Mucosa of rectum (tissue), 2 donors: ENCODE results near the gene SORCS2.

Experiments
- H3K27ac ChIP-seq, 2 donors: one replicate each; pipeline ENCODE4 v1.7.0; 2013; ENCODE audit warnings: inconsistent platforms in 2 of 2, low read depth in 2 of 2, low read length in 2 of 2
- H3K27me3 ChIP-seq, 2 donors: one replicate each; pipeline ENCODE4 v1.7.0; 2013; ENCODE audit warnings: low read length in 2 of 2; ENCODE audit not compliant: control insufficient read depth in 2 of 2, insufficient read depth in 2 of 2
- H3K36me3 ChIP-seq, 2 donors: one replicate each; pipeline ENCODE4 v1.7.0; 2013; ENCODE audit warnings: low read length in 2 of 2; ENCODE audit not compliant: control insufficient read depth in 2 of 2, insufficient read depth in 2 of 2
- H3K4me1 ChIP-seq, 2 donors: one replicate each; pipeline ENCODE4 v1.7.0; 2013; ENCODE audit warnings: low read length in 2 of 2, mild to moderate bottlenecking in 1 of 2; ENCODE audit not compliant: control insufficient read depth in 2 of 2, insufficient read depth in 2 of 2
- H3K4me3 ChIP-seq, 2 donors: one replicate each; pipeline ENCODE4 v1.7.0; 2013; ENCODE audit warnings: low read length in 2 of 2
- H3K9ac ChIP-seq, 2 donors: one replicate each; pipeline ENCODE4 v1.7.0; 2013; ENCODE audit warnings: low read length in 2 of 2, low read depth in 1 of 2, mild to moderate bottlenecking in 1 of 2
- H3K9me3 ChIP-seq, 2 donors: one replicate each; pipeline ENCODE4 v1.7.0; 2013; ENCODE audit warnings: low read length in 2 of 2; ENCODE audit not compliant: control insufficient read depth in 2 of 2
- donor health status: healthy.
- donor health status: Normal muscosa, but diverticular disease.

Gene SORCS2

GRCh38 chr4:7309636-7310390 is 117.5 kb downstream of the SORCS2 start:
- Histone ChIP-seq H3K9ac (no peak overlapping the region), H3K27me3 (no peaks in the 10 kb centered on the region), H3K4me3 (no peak overlapping the region), H3K9me3 (no peaks in the 10 kb centered on the region), H3K36me3 (no peaks in the 10 kb centered on the region), H3K4me1 (peaks cover 0 to 2% of the 10 kb centered on the region in 2 donors), H3K27ac (no peak overlapping the region)

- H3K4me1 ChIP-seq = peaks cover 0 to 2% of the 10 kb centered on the region in 2 donors
- no peaks in the 10 kb centered on the region for H3K9me3 ChIP-seq
- H3K36me3 ChIP-seq = no peaks in the 10 kb centered on the region
- H3K9ac ChIP-seq = no peak overlapping the region
- H3K4me3 ChIP-seq = no peak overlapping the region
- no peaks in the 10 kb centered on the region for H3K27me3 ChIP-seq
- no peak overlapping the region for H3K27ac ChIP-seq
Observed at GRCh38 chr4:7310451-7310850, 118.1 kb downstream of the SORCS2 start.

- peaks cover 0 to 2% of the 10 kb centered on the region in 2 donors for H3K4me1 ChIP-seq
- no peak overlapping the region for H3K9ac ChIP-seq
- H3K27me3 ChIP-seq = no peaks in the 10 kb centered on the region
- no peaks in the 10 kb centered on the region for H3K9me3 ChIP-seq
- no peak overlapping the region for H3K27ac ChIP-seq
- no peaks in the 10 kb centered on the region for H3K36me3 ChIP-seq
- no peak overlapping the region for H3K4me3 ChIP-seq
Observed at GRCh38 chr4:7311205-7311604, 118.9 kb downstream of the SORCS2 start.

- Histone ChIP-seq H3K27ac (no peak overlapping the region), H3K36me3 (no peaks in the 10 kb centered on the region), H3K4me1 (peaks cover 0 to 2% of the 10 kb centered on the region in 2 donors), H3K9ac (no peak overlapping the region), H3K27me3 (no peaks in the 10 kb centered on the region), H3K9me3 (no peaks in the 10 kb centered on the region), H3K4me3 (no peak overlapping the region)
Observed at GRCh38 chr4:7312691-7313090, 120.4 kb downstream of the SORCS2 start.

GRCh38 chr4:7313347-7313811 is 121.0 kb downstream of the SORCS2 start:
- no peaks in the 10 kb centered on the region for H3K36me3 ChIP-seq
- peaks cover 0 to 2% of the 10 kb centered on the region in 2 donors for H3K4me1 ChIP-seq
- H3K4me3 ChIP-seq = no peak overlapping the region
- H3K27ac ChIP-seq = peak overlapping the region in 1 of 2 donors; percentile 23
- no peaks in the 10 kb centered on the region for H3K9me3 ChIP-seq
- H3K9ac ChIP-seq = no peak overlapping the region
- no peaks in the 10 kb centered on the region for H3K27me3 ChIP-seq

- Histone ChIP-seq H3K27me3 (no peaks in the 10 kb centered on the region), H3K4me1 (peaks cover 0 to 2% of the 10 kb centered on the region in 2 donors), H3K27ac (peak overlapping the region in 1 of 2 donors; percentile 23), H3K9ac (no peak overlapping the region), H3K36me3 (no peaks in the 10 kb centered on the region), H3K9me3 (no peaks in the 10 kb centered on the region), H3K4me3 (no peak overlapping the region)
Observed at GRCh38 chr4:7313991-7314390, 121.7 kb downstream of the SORCS2 start.

GRCh38 chr4:7315286-7315685 is 122.9 kb downstream of the SORCS2 start:
- H3K9ac ChIP-seq = no peak overlapping the region
- H3K9me3 ChIP-seq = no peaks in the 10 kb centered on the region
- no peak overlapping the region for H3K4me3 ChIP-seq
- no peaks in the 10 kb centered on the region for H3K36me3 ChIP-seq
- H3K27ac ChIP-seq = no peak overlapping the region
- peaks cover 0 to 2% of the 10 kb centered on the region in 2 donors for H3K4me1 ChIP-seq
- H3K27me3 ChIP-seq = no peaks in the 10 kb centered on the region

- H3K4me1 ChIP-seq = peaks cover 0 to 2% of the 10 kb centered on the region in 2 donors
- H3K27me3 ChIP-seq = no peaks in the 10 kb centered on the region
- H3K9me3 ChIP-seq = no peaks in the 10 kb centered on the region
- H3K4me3 ChIP-seq = no peak overlapping the region
- no peak overlapping the region for H3K27ac ChIP-seq
- H3K36me3 ChIP-seq = no peaks in the 10 kb centered on the region
- no peak overlapping the region for H3K9ac ChIP-seq
Observed at GRCh38 chr4:7315935-7316334, 123.6 kb downstream of the SORCS2 start.

- H3K27ac ChIP-seq = no peak overlapping the region
- no peaks in the 10 kb centered on the region for H3K36me3 ChIP-seq
- H3K4me3 ChIP-seq = no peak overlapping the region
- no peaks in the 10 kb centered on the region for H3K9me3 ChIP-seq
- H3K9ac ChIP-seq = no peak overlapping the region
- no peaks in the 10 kb centered on the region for H3K27me3 ChIP-seq
- H3K4me1 ChIP-seq = no peaks in the 10 kb centered on the region
Observed at GRCh38 chr4:7319024-7319423, 126.7 kb downstream of the SORCS2 start.

- H3K4me3 ChIP-seq = no peak overlapping the region
- no peaks in the 10 kb centered on the region for H3K36me3 ChIP-seq
- H3K4me1 ChIP-seq = no peaks in the 10 kb centered on the region
- no peak overlapping the region for H3K27ac ChIP-seq
- no peak overlapping the region for H3K9ac ChIP-seq
- no peaks in the 10 kb centered on the region for H3K9me3 ChIP-seq
- no peaks in the 10 kb centered on the region for H3K27me3 ChIP-seq
Observed at GRCh38 chr4:7320206-7320797, 128.0 kb downstream of the SORCS2 start.
